ENCODE data around the gene LIFR.

DNA sequence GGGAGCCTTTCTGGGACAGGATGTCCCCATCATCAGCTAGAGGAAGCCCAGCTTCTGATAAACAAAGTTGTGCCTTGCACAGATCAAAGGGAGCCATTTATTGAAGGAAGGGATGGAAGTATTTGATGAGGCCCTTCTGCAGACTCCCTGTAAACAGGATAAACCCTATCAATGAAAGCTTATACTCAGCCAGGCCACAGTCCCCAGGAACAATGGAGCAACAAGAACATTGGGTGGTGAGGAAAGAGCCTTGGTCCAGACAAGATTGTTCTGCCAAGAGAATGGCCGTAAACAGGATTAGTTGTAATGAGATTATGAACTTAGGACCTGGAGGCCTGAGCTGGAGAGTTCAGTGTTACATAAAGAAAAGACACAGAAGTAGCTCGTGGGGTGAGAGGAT lies 40.5 kb upstream of the LIFR start:
- TF ChIP-seq RFX5 (IDR thresholded peaks at IDR 0.05; ENCODE audit: low read depth, low read length), result no peak
- TF ChIP-seq CEBPB (IDR thresholded peaks at IDR 0.05; ENCODE audit: low read depth, low read length), result no peak
- TF ChIP-seq, protein P1, sequence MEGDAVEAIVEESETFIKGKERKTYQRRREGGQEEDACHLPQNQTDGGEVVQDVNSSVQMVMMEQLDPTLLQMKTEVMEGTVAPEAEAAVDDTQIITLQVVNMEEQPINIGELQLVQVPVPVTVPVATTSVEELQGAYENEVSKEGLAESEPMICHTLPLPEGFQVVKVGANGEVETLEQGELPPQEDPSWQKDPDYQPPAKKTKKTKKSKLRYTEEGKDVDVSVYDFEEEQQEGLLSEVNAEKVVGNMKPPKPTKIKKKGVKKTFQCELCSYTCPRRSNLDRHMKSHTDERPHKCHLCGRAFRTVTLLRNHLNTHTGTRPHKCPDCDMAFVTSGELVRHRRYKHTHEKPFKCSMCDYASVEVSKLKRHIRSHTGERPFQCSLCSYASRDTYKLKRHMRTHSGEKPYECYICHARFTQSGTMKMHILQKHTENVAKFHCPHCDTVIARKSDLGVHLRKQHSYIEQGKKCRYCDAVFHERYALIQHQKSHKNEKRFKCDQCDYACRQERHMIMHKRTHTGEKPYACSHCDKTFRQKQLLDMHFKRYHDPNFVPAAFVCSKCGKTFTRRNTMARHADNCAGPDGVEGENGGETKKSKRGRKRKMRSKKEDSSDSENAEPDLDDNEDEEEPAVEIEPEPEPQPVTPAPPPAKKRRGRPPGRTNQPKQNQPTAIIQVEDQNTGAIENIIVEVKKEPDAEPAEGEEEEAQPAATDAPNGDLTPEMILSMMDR (conservative IDR thresholded peaks at IDR 0.05; ENCODE audit: low read depth, low read length), result no peak
